Esophagus squamous epithelium (tissue), 4 donors: ENCODE measurements around the gene FAM135A.

ENCODE experiments used
- CTCF ChIP-seq, 6 experiments: fragments of 450-650 bp in 4 of 6; fragments of 200-600 bp in 2 of 6; sonication (generic) in 2 of 6; IDR thresholded peaks; one replicate each; pipeline ENCODE4 v1.5.1; 2016 to 2019; ENCODE audit warnings: antibody characterized with exemption in 6 of 6, mild to moderate bottlenecking in 4 of 6, moderate library complexity in 4 of 6
- POLR2A ChIP-seq, 4 donors: fragments of 450-650 bp; IDR thresholded peaks; one replicate each; pipeline ENCODE4 v1.6.1; 2017; ENCODE audit warnings: antibody characterized with exemption in 4 of 4, mild to moderate bottlenecking in 4 of 4, moderate library complexity in 3 of 4

GRCh38 chr6:70398783-70399728 lies 14.3 kb upstream of the FAM135A start:
- TF ChIP-seq CTCF (IDR thresholded peaks at IDR 0.05): no peak
- peak in 1 of 4 donors; percentile 10 for TF ChIP-seq POLR2A (IDR thresholded peaks at IDR 0.05)
